ENCODE measurements around the gene RASGEF1B.

The RASGEF1B gene

DNA sequence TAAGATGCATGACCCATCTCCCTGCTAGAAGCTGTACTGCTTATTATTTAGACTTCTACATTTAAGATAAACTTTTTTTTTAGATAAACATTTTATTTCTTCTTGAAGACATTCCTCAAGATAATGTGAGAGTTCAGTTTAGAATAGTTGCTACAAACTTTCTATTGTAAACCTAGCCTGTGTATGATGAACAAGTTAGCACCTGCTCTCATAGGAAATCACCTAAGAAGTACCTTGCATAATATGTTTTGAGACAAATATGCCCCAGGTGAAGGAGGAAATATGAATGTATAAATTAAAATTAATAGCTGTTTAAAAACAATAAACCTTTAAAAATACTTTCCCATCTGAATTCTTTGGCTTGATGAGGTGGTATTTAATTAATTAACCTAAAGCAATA, 35.6 kb downstream of the RASGEF1B start:
- peak; percentile 82 for DNase-seq (ENCODE audit: low read depth)
- TF ChIP-seq, protein P1, sequence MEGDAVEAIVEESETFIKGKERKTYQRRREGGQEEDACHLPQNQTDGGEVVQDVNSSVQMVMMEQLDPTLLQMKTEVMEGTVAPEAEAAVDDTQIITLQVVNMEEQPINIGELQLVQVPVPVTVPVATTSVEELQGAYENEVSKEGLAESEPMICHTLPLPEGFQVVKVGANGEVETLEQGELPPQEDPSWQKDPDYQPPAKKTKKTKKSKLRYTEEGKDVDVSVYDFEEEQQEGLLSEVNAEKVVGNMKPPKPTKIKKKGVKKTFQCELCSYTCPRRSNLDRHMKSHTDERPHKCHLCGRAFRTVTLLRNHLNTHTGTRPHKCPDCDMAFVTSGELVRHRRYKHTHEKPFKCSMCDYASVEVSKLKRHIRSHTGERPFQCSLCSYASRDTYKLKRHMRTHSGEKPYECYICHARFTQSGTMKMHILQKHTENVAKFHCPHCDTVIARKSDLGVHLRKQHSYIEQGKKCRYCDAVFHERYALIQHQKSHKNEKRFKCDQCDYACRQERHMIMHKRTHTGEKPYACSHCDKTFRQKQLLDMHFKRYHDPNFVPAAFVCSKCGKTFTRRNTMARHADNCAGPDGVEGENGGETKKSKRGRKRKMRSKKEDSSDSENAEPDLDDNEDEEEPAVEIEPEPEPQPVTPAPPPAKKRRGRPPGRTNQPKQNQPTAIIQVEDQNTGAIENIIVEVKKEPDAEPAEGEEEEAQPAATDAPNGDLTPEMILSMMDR (IDR thresholded peaks at IDR 0.05; ENCODE audit: insufficient read depth, low read depth, low read length, missing control alignments), result no peak
- no peak overlapping the region for H3K4me3 ChIP-seq (ENCODE audit: low read length)

GRCh38 chr4:81432825-81433224, 38.9 kb downstream of the RASGEF1B start:
- no peak overlapping the region for H3K4me3 ChIP-seq (ENCODE audit: low read length)
- TF ChIP-seq, protein P1 (IDR thresholded peaks at IDR 0.05; ENCODE audit: insufficient read depth, low read depth, low read length, missing control alignments), result no peak
- DNase-seq (ENCODE audit: low read depth), result peak; percentile 59

DNA sequence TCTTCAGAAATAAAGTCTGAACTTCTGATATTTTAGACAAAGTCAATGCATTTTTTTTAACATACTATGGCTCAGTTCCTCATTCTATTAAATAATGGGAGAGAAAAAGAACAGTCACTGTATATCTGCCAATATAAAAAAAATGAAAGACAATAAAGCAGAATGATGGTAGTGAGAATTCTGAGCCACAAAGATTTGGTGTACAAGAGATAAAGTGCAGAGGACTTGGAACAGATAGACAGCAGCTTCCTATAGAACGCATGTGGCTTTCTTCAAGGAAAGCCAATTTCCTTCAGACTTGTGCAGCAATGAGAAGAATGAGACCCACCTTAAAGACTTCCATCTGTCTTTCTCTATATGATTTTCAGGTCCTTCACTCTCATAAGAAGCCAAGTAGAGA, 39.7 kb downstream of the RASGEF1B start:
- TF ChIP-seq, protein P1 (IDR thresholded peaks at IDR 0.05; ENCODE audit: insufficient read depth, low read depth, low read length, missing control alignments), result no peak
- no peak for DNase-seq (ENCODE audit: low read depth)

GRCh38 chr4:81429607-81430006, 42.1 kb downstream of the RASGEF1B start:
- DNase-seq (ENCODE audit: low read depth), result no peak
- H3K4me3 ChIP-seq (ENCODE audit: low read length), result no peak overlapping the region
- TF ChIP-seq, protein P1 (IDR thresholded peaks at IDR 0.05; ENCODE audit: insufficient read depth, low read depth, low read length, missing control alignments), result no peak

More for the DNA sequence above, 39.7 kb downstream of the RASGEF1B start:
- H3K4me3 ChIP-seq (ENCODE audit: low read length), result no peak overlapping the region

DNA sequence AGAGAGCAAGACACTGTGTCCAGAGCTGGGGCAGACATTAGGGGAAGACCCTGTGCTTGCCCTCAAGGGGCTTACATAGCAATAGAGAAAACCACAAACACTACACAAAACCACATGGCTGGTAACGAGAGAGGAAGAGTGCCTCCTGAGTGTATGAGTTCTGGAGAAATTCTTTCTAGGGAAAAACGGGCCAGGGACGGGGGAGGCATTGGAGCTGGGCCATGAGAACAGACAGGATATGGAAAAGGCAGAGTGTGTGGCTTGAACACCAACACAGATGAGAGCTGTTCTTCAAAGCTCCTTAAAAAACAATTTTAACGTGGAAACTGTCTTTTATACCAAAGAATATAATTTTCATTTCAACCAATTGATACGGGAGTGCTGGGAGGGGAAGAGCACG, 42.7 kb downstream of the RASGEF1B start:
- TF ChIP-seq, protein P1 (IDR thresholded peaks at IDR 0.05; ENCODE audit: insufficient read depth, low read depth, low read length, missing control alignments), result no peak
- H3K4me3 ChIP-seq (ENCODE audit: low read length), result no peak overlapping the region
- DNase-seq (ENCODE audit: low read depth), result no peak

DNA sequence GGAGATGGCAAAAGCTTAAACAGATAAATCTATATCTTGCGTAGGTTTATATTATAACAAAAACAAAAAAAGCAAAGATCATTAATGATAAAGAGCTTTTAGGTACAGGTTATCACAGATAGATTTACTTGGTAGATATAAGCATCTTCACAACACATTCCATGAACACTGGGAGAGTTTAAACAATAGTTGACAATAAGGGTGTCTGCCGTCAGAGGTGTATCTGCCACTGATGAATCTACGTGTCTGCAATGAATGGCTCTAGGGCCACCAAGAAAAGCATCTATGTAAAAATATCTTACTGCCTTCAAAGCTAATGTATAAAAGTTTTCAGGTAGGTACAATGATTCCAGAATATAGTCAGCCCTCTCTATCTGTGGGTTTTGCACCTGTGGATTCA, 43.7 kb downstream of the RASGEF1B start:
- TF ChIP-seq, protein P1 (IDR thresholded peaks at IDR 0.05; ENCODE audit: insufficient read depth, low read depth, low read length, missing control alignments), result no peak
- H3K4me3 ChIP-seq (ENCODE audit: low read length), result no peak overlapping the region
- no peak for DNase-seq (ENCODE audit: low read depth)

DNA sequence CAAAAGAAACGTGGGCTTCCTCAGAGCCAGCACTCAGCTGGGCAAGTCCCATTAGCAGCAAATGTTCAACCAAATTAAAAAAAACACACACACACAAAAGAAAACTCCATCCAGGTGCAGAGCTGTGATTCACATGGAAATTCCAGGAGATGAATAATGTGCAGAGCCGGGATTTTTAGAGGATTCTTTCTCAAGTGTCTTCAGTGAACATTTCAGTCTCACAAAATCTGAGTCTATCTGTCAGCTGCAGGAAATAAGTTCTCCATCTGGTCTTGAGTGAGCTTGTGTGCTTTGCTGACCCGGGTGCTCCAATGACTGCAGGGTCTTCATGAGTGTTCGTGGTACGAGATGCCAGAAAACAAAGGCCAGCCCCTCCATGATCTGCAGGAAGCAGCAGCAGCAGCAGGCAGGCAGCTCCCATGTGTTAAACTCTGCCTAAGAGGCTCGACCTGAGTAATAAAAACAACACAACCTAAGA, 44.3 kb downstream of the RASGEF1B start:
- TF ChIP-seq, protein P1 (IDR thresholded peaks at IDR 0.05; ENCODE audit: insufficient read depth, low read depth, low read length, missing control alignments), result no peak
- H3K4me3 ChIP-seq (ENCODE audit: low read length), result no peak overlapping the region
- peak; percentile 87 for DNase-seq (ENCODE audit: low read depth)

Data from epithelial cell of esophagus (primary cell).